Endothelial cell (in vitro differentiated cells): ENCODE data around the gene MPDU1. TPM values are rescaled to one million over a fixed set of nuclear protein-coding genes. Genes with fewer than 3 reads are reported as not detected.
A peak's percentile ranks its signal among the peaks of the same experiment; 100 is the strongest.

Source experiments
- DNase-seq: peaks from one replicate; pipeline ENCODE4 v3.0.0; 2021; ENCODE audit warnings: low spot score
- H3K27ac Mint-ChIP-seq: one replicate; pipeline ENCODE4 v1.8.0; 2021; ENCODE audit warnings: mixed read lengths, inconsistent platforms; ENCODE audit not compliant: unreplicated experiment
- H3K27me3 Mint-ChIP-seq: one replicate; pipeline ENCODE4 v1.8.0; 2021; ENCODE audit warnings: mild to moderate bottlenecking, moderate library complexity, mixed read lengths, inconsistent platforms; ENCODE audit not compliant: unreplicated experiment
- H3K36me3 Mint-ChIP-seq: one replicate; pipeline ENCODE4 v1.8.0; 2021; ENCODE audit warnings: mild to moderate bottlenecking, low read depth, mixed read lengths, inconsistent platforms; ENCODE audit not compliant: unreplicated experiment
- H3K4me1 Mint-ChIP-seq: one replicate; pipeline ENCODE4 v1.8.0; 2021; ENCODE audit warnings: mild to moderate bottlenecking, mixed read lengths, inconsistent platforms; ENCODE audit not compliant: unreplicated experiment
- H3K4me3 Mint-ChIP-seq: one replicate; pipeline ENCODE4 v1.8.0; 2021; ENCODE audit warnings: mild to moderate bottlenecking, mixed read lengths, inconsistent platforms; ENCODE audit not compliant: unreplicated experiment
- H3K9me3 Mint-ChIP-seq: one replicate; pipeline ENCODE4 v1.8.0; 2021; ENCODE audit warnings: mixed read lengths, inconsistent platforms; ENCODE audit not compliant: unreplicated experiment
- total RNA-seq: library from RNA; stranded (reverse); fragmentation: NEBNext Ultra II Directional; extraction: Animal tissue kit (Norgen Biotek cat#: 25700); gene quantifications from one replicate; pipeline ENCODE4 v1.2.1, GENCODE V29; 2021; ENCODE audit not compliant: unreplicated experiment
- TF ChIP-seq, protein P1 (sequence below): fragments of 200-600 bp; sonication (generic); IDR thresholded peaks from one replicate; pipeline ENCODE4 v1.5.0; 2021; ENCODE audit warnings: antibody characterized with exemption; ENCODE audit not compliant: unreplicated experiment

MPDU1 gene
- total RNA-seq, 1 donor from 2014 or later = 51.8 TPM

- Mint-ChIP-seq H3K27me3 (peaks cover 11% of the 10 kb centered on the region), H3K36me3 (peaks cover 6% of the 10 kb centered on the region), H3K4me1 (peaks cover 38% of the 10 kb centered on the region), H3K27ac (peak overlapping the region; percentile 92), H3K4me3 (peak overlapping the region; percentile 69), H3K9me3 (no peaks in the 10 kb centered on the region)
- peak; percentile 66 for DNase-seq
- TF ChIP-seq, protein P1, sequence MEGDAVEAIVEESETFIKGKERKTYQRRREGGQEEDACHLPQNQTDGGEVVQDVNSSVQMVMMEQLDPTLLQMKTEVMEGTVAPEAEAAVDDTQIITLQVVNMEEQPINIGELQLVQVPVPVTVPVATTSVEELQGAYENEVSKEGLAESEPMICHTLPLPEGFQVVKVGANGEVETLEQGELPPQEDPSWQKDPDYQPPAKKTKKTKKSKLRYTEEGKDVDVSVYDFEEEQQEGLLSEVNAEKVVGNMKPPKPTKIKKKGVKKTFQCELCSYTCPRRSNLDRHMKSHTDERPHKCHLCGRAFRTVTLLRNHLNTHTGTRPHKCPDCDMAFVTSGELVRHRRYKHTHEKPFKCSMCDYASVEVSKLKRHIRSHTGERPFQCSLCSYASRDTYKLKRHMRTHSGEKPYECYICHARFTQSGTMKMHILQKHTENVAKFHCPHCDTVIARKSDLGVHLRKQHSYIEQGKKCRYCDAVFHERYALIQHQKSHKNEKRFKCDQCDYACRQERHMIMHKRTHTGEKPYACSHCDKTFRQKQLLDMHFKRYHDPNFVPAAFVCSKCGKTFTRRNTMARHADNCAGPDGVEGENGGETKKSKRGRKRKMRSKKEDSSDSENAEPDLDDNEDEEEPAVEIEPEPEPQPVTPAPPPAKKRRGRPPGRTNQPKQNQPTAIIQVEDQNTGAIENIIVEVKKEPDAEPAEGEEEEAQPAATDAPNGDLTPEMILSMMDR = no peak
These were observed 25.7 kb upstream of the MPDU1 start for GRCh38 chr17:7557775-7558543.

GRCh38 chr17:7558544-7559319 lies 24.9 kb upstream of the MPDU1 start, which contains the start of gene TNFSF13:
Gene TNFSF13, plus strand, starts transcription at chr17:7558750. Its CDS starts 290 bp downstream, at chr17:7559040.
- Mint-ChIP-seq H3K4me3 (peak within 1 kb of the TSS; percentile 69), H3K27ac (peak within 1 kb of the TSS; percentile 92), H3K36me3 (peaks cover 6% of the 10 kb centered on the region), H3K4me1 (peaks cover 36% of the 10 kb centered on the region), H3K27me3 (peaks cover 11% of the 10 kb centered on the region), H3K9me3 (no peaks in the 10 kb centered on the region)
- no peak for DNase-seq
- TF ChIP-seq, protein P1 = no peak

DNA sequence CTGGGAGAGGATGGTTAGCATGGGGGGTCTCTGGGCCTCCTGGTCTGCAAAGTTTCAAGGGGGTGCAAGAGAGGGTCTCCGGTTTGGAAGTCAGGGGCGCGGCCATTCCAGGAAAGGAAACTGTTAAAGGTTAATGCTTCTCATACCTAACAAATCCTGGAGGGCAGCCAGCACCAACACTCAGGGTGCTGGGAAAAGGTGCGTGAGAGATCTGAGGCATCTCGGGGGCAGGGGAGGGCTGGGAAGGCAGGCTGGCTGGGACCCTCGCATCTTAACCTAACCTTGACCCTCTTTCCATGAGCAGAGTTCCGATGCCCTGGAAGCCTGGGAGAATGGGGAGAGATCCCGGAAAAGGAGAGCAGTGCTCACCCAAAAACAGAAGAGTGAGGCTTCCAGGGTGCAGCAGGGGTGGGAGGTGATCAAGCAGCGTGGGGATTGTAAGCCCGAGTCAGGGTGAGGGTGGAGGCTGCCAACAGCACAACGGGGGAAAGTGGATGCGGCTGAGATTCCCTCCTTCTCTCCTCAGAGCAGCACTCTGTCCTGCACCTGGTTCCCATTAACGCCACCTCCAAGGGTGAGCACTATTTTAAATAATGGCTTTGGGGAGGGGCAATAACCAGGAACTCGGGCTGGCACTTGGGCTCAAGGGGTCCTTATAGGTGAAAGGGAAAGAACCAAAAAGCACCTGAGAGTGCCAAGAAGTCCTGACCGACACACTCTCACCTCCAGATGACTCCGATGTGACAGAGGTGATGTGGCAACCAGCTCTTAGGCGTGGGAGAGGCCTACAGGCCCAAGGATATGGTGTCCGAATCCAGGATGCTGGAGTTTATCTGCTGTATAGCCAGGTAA lies 24.1 kb upstream of the MPDU1 start:
- TF ChIP-seq, protein P1 = no peak
- H3K27ac Mint-ChIP-seq = no peak overlapping the region
- H3K4me3 Mint-ChIP-seq = no peak overlapping the region
- H3K27me3 Mint-ChIP-seq = peaks cover 11% of the 10 kb centered on the region
- peaks cover 36% of the 10 kb centered on the region for H3K4me1 Mint-ChIP-seq
- no peaks in the 10 kb centered on the region for H3K9me3 Mint-ChIP-seq
- peaks cover 12% of the 10 kb centered on the region for H3K36me3 Mint-ChIP-seq
- no peak for DNase-seq

- Mint-ChIP-seq H3K9me3 (no peaks in the 10 kb centered on the region), H3K27me3 (peaks cover 9% of the 10 kb centered on the region), H3K36me3 (peaks cover 12% of the 10 kb centered on the region), H3K4me3 (peak overlapping the region; percentile 92), H3K27ac (peak overlapping the region; percentile 74), H3K4me1 (peaks cover 33% of the 10 kb centered on the region)
- TF ChIP-seq, protein P1 = peak; percentile 58
- peak; percentile 85 for DNase-seq
These were observed 23.3 kb upstream of the MPDU1 start for GRCh38 chr17:7560172-7561027.
